Suprapubic skin (tissue), 3 donors: ENCODE results near the gene STARD9.

Experiments used
- CTCF ChIP-seq, 2 donors: fragments of 200-600 bp in 1 of 2; fragments of 450-650 bp in 1 of 2; sonication (generic) in 1 of 2; IDR thresholded peaks; one replicate each; pipeline ENCODE4 v1.5.1; 2016 to 2019; ENCODE audit warnings: antibody characterized with exemption in 2 of 2, mild to moderate bottlenecking in 1 of 2, moderate library complexity in 1 of 2
- POLR2AphosphoS5 ChIP-seq, 3 donors: sonication (generic); formaldehyde crosslinking; IDR thresholded peaks; one replicate each; pipeline ENCODE4 v1.6.1; 2017; ENCODE audit warnings: antibody characterized with exemption in 3 of 3

GRCh38 chr15:42590619-42591237 lies 15.3 kb downstream of the STARD9 start:
- no peak for TF ChIP-seq POLR2AphosphoS5 (IDR thresholded peaks at IDR 0.05)
- TF ChIP-seq CTCF (IDR thresholded peaks at IDR 0.05), result no peak
